Fibroblast of lung (primary cell): ENCODE results near the gene VWDE.

ENCODE experiments used
- CTCF ChIP-seq, 2 donors: IDR thresholded peaks in 1 of 2; conservative IDR thresholded peaks in 1 of 2; 1 replicate in 1 of 2; 2 replicates in 1 of 2; pipeline ENCODE4 v1.5.1; 2011 to 2012; ENCODE audit warnings: low read length in 2 of 2, control low read depth in 1 of 2, inconsistent platforms in 1 of 2, low read depth in 1 of 2, mild to moderate bottlenecking in 1 of 2
- EZH2 ChIP-seq: IDR thresholded peaks from 2 replicates; pipeline ENCODE4 v1.5.1; 2012; ENCODE audit warnings: low read length, control low read depth, mild to moderate bottlenecking; ENCODE audit errors: missing control alignments

GRCh38 chr7:12398186-12398585 lies 5.5 kb downstream of the VWDE start:
- TF ChIP-seq CTCF (conservative IDR thresholded peaks at IDR 0.05 in 1 of 2, IDR thresholded peaks at IDR 0.05 in 1 of 2; ENCODE audit: low read depth in 1 of 2, low read length in 2 of 2) (no peak), EZH2 (no peak)
